Fibroblast of pulmonary artery (primary cell): ENCODE results near the gene AMPH.

Experiments used
- DNase-seq: peaks from one replicate; pipeline ENCODE4 v3.0.0-alpha.2; 2010; ENCODE audit warnings: low read depth
- H3K4me3 ChIP-seq: replicated peaks from 2 replicates; pipeline ENCODE4 v1.5.1; 2011; ENCODE audit warnings: low read depth, mild to moderate bottlenecking, control low read depth, low read length, moderate library complexity
- CTCF ChIP-seq: IDR thresholded peaks from 2 replicates; pipeline ENCODE4 v1.5.1; 2011; ENCODE audit warnings: mild to moderate bottlenecking, control low read depth, low read length, inconsistent platforms; ENCODE audit errors: missing control alignments

Gene AMPH

DNA sequence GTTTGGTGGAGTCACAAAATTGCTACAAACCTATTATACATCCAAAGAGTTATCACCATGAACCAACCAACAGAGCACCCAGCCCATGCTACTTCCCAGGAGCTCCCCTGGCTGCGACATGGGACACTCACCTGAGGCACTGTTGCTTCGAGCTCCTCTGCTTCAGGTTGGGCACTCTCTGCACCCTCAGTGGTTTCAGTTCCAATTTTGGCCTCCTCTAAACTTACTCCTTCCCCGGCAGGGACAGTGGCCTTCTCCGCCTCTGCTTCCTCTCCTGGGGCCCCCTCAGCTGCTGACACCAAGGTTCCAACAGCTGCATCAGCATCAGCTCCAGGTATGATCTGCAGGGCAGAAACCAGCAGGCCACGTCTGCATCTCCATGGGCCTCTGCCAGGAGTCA, 237.3 kb downstream of the AMPH start:
- DNase-seq, result no peak
- no peak overlapping the region for H3K4me3 ChIP-seq
- TF ChIP-seq CTCF, result no peak

DNA sequence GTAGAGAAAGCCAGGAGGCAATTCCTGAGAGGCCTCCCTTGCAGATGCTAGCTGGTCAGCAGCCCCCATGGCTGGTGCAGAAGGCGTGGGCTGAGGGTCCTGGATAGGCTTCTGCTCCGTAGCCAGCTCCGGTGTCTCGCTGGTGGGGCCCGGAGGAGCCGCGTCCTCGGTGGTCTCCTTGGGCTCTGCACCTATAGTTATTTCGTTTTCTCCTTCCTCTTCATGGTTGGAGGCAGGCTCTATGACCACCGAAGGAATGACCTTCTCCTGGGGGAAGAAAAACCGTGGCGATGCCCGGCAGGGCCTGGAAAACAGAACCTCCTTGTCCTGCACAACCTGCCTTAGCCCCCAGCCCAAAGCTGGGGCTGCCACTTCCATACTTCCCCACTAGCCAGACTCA, 239.4 kb downstream of the AMPH start:
- H3K4me3 ChIP-seq, result no peak overlapping the region
- DNase-seq, result no peak
- TF ChIP-seq CTCF, result no peak

- no peak for TF ChIP-seq CTCF
- DNase-seq, result no peak
- no peak overlapping the region for H3K4me3 ChIP-seq
Measured at GRCh38 chr7:38385682-38386081, 245.5 kb downstream of the AMPH start.

GRCh38 chr7:38383281-38383680, 247.9 kb downstream of the AMPH start:
- no peak for DNase-seq
- no peak for TF ChIP-seq CTCF
- no peak overlapping the region for H3K4me3 ChIP-seq

GRCh38 chr7:38382684-38383083, 248.5 kb downstream of the AMPH start:
- peak; percentile 14 for DNase-seq
- no peak for TF ChIP-seq CTCF
- no peak overlapping the region for H3K4me3 ChIP-seq

- no peak for TF ChIP-seq CTCF
- DNase-seq, result no peak
- no peak overlapping the region for H3K4me3 ChIP-seq
Measured at GRCh38 chr7:38375453-38375852, 255.7 kb downstream of the AMPH start.

DNA sequence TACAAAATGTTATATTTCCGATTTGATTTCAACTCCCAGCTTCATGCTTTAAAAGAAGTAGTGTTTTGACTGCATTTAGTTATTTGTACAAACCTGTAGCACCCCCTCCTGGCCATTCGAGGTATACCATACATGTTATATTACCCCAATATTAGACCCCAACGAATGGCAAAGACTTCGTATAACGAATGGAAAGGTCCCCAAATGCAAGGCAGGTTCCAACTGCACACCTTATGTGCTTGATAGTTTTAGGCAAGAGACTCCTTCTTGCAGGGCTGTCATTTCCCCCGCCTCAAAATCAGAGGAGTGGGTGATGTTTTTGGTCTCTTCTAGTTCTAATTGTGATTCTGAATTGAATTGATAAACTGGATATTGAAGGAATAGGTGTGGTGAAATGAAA, 256.7 kb downstream of the AMPH start:
- H3K4me3 ChIP-seq, result no peak overlapping the region
- peak; percentile 63 for DNase-seq
- peak; percentile 66 for TF ChIP-seq CTCF
